ENCODE data around the gene GNG14. TPM values are rescaled to one million over a fixed set of nuclear protein-coding genes. Genes with fewer than 3 reads are reported as not detected.

GNG14 gene
- total RNA-seq, 1 donor from 2014 or later, result not detected

Other genes with a start within 250 kb of the GNG14 start
- gene ZNF443, start 247.0 kb upstream of the GNG14 start, total RNA-seq, result 2.3 TPM
- 1.6 TPM for gene ZNF709, start 203.2 kb upstream of the GNG14 start, total RNA-seq
- 9.6 TPM for gene ZNF564, start 136.5 kb upstream of the GNG14 start, total RNA-seq
- gene ZNF490, start 77.2 kb upstream of the GNG14 start, total RNA-seq, result 5.1 TPM
- gene ZNF791, start 77.1 kb upstream of the GNG14 start, total RNA-seq, result 15.5 TPM
- 32.5 TPM for gene MAN2B1, start 21.3 kb upstream of the GNG14 start, total RNA-seq
- gene WDR83, start 21.2 kb upstream of the GNG14 start, total RNA-seq, result 8.7 TPM
- gene DHPS, start 6.1 kb upstream of the GNG14 start, total RNA-seq, result 60.2 TPM
- 1.7 TPM for gene FBXW9, start 8.6 kb downstream of the GNG14 start, total RNA-seq
- 36.0 TPM for gene TNPO2, start 35.9 kb downstream of the GNG14 start, total RNA-seq
- 127 TPM for gene TRIR, start 46.7 kb downstream of the GNG14 start, total RNA-seq
- 64.7 TPM for gene GET3, start 49.5 kb downstream of the GNG14 start, total RNA-seq
- not detected for gene BEST2, start 63.8 kb downstream of the GNG14 start, total RNA-seq
- gene HOOK2, start 87.6 kb downstream of the GNG14 start, total RNA-seq, result 44.9 TPM
- gene JUNB, start 103.5 kb downstream of the GNG14 start, total RNA-seq, result 24.2 TPM
- 750 TPM for gene PRDX2, start 113.8 kb downstream of the GNG14 start, total RNA-seq
- gene THSD8, start 114.1 kb downstream of the GNG14 start, total RNA-seq, result 2.2 TPM
- gene RNASEH2A, start 118.6 kb downstream of the GNG14 start, total RNA-seq, result 4.5 TPM
- gene RTBDN, start 146.6 kb downstream of the GNG14 start, total RNA-seq, result not detected
- gene MAST1, start 150.5 kb downstream of the GNG14 start, total RNA-seq, result 0.12 TPM
- 19.2 TPM for gene DNASE2, start 193.5 kb downstream of the GNG14 start, total RNA-seq
- gene KLF1, start 199.2 kb downstream of the GNG14 start, total RNA-seq, result not detected
- gene GCDH, start 203.2 kb downstream of the GNG14 start, total RNA-seq, result 30.5 TPM
- gene SYCE2, start 231.3 kb downstream of the GNG14 start, total RNA-seq, result not detected
- gene FARSA, start 245.7 kb downstream of the GNG14 start, total RNA-seq, result 38.5 TPM